GM19452 (cell line): ENCODE data around the gene MEAK7.

Experiments
- ATAC-seq: cut with Tn5 transposase; IDR thresholded peaks from one replicate; pipeline ENCODE4 v1.9.1; 2021; ENCODE audit not compliant: unreplicated experiment

Gene MEAK7

GRCh38 chr16:84504420-84505248 is at the start of gene MEAK7:
TSS of gene MEAK7 (minus strand) at chr16:84504659. CDS start at chr16:84498086, 6,573 bp downstream.
- peak; percentile 97 for ATAC-seq

- no peak for ATAC-seq
Observed at GRCh38 chr16:84553873-84554399, 49.5 kb upstream of the MEAK7 start.

GRCh38 chr16:84552135-84552534 is 47.7 kb upstream of the MEAK7 start:
- ATAC-seq: no peak

GRCh38 chr16:84550096-84550495 is 45.6 kb upstream of the MEAK7 start:
- ATAC-seq: no peak

GRCh38 chr16:84548971-84549844 is 44.7 kb upstream of the MEAK7 start:
- ATAC-seq: no peak

GRCh38 chr16:84548508-84548907 is 44.0 kb upstream of the MEAK7 start:
- ATAC-seq: no peak

GRCh38 chr16:84547546-84548061 is 43.1 kb upstream of the MEAK7 start:
- ATAC-seq: no peak

GRCh38 chr16:84546669-84547545 is 42.4 kb upstream of the MEAK7 start:
- no peak for ATAC-seq

GRCh38 chr16:84545114-84545737 is 40.8 kb upstream of the MEAK7 start:
- ATAC-seq: no peak

- ATAC-seq: no peak
Observed at GRCh38 chr16:84544031-84544773, 39.7 kb upstream of the MEAK7 start.

- no peak for ATAC-seq
Observed at GRCh38 chr16:84543253-84543652, 38.8 kb upstream of the MEAK7 start.

GRCh38 chr16:84541999-84542817 is 37.7 kb upstream of the MEAK7 start:
- no peak for ATAC-seq

- no peak for ATAC-seq
Observed at GRCh38 chr16:84540194-84540593, 35.7 kb upstream of the MEAK7 start.

- no peak for ATAC-seq
Observed at GRCh38 chr16:84538222-84538840, 33.9 kb upstream of the MEAK7 start.

- ATAC-seq: no peak
Observed at GRCh38 chr16:84537491-84538151, 33.2 kb upstream of the MEAK7 start.

- ATAC-seq: no peak
Observed at GRCh38 chr16:84535851-84536250, 31.4 kb upstream of the MEAK7 start.

- no peak for ATAC-seq
Observed at GRCh38 chr16:84535408-84535807, 30.9 kb upstream of the MEAK7 start.

- no peak for ATAC-seq
Observed at GRCh38 chr16:84534815-84535214, 30.4 kb upstream of the MEAK7 start.
